Smooth muscle cell (in vitro differentiated cells): ENCODE results near the gene SEPHS2. TPM values are rescaled to one million over a fixed set of nuclear protein-coding genes. Genes with fewer than 3 reads are reported as not detected.
"Not testable (repeated sequence)": the region's sequence is repeated elsewhere in the genome, so short reads cannot be mapped to it uniquely, and the experiment has no call there.

Source experiments
- DNase-seq: peaks from one replicate; lab custom pipeline; 2025; ENCODE audit not compliant: unreplicated experiment; lab: John Stamatoyannopoulos, UW
- H2AFZ ChIP-seq: fragments of 200-600 bp; sonication (generic); 2 replicates; pipeline ENCODE4 v1.6.0; 2016; ENCODE audit warnings: antibody characterized with exemption, low read depth, mild to moderate bottlenecking
- H3F3A ChIP-seq: fragments of 200-600 bp; sonication (generic); 2 replicates; pipeline ENCODE4 v1.6.0; 2017; ENCODE audit warnings: antibody characterized with exemption, low read depth
- H3K27ac ChIP-seq: fragments of 200-600 bp; sonication (generic); 2 replicates; pipeline ENCODE4 v1.5.1; 2016; ENCODE audit warnings: low read depth, mild to moderate bottlenecking
- H3K27me3 ChIP-seq: fragments of 200-600 bp; sonication (generic); 2 replicates; pipeline ENCODE4 v1.6.1; 2016; ENCODE audit warnings: low read depth, mild to moderate bottlenecking
- H3K36me3 ChIP-seq: fragments of 200-600 bp; sonication (generic); 2 replicates; pipeline ENCODE4 v1.5.1; 2016; ENCODE audit warnings: low read depth
- H3K4me1 ChIP-seq: fragments of 200-600 bp; sonication (generic); 2 replicates; pipeline ENCODE4 v1.5.1; 2016; ENCODE audit warnings: low read depth
- H3K4me2 ChIP-seq: fragments of 200-600 bp; sonication (generic); 2 replicates; pipeline ENCODE4 v1.6.0; 2016; ENCODE audit warnings: mild to moderate bottlenecking
- H3K4me3 ChIP-seq: fragments of 200-600 bp; sonication (generic); 2 replicates; pipeline ENCODE4 v1.5.1; 2016; ENCODE audit warnings: mild to moderate bottlenecking
- H3K79me2 ChIP-seq: fragments of 200-600 bp; sonication (generic); 2 replicates; pipeline ENCODE4 v1.6.0; 2016; ENCODE audit warnings: low read depth, mild to moderate bottlenecking
- H3K9ac ChIP-seq: fragments of 200-600 bp; sonication (generic); 2 replicates; pipeline ENCODE4 v1.6.0; 2016; ENCODE audit warnings: low read depth
- H3K9me3 ChIP-seq: fragments of 200-600 bp; sonication (generic); replicated peaks from 2 replicates; pipeline ENCODE4 v1.5.1; 2016; ENCODE audit warnings: low read depth
- H4K20me1 ChIP-seq: fragments of 200-600 bp; sonication (generic); 2 replicates; pipeline ENCODE4 v1.6.0; 2016; ENCODE audit warnings: low read depth
- CTCF ChIP-seq: fragments of 200-600 bp; sonication (generic); IDR thresholded peaks from 2 replicates; pipeline ENCODE4 v1.5.1; 2017; ENCODE audit warnings: borderline replicate concordance, mild to moderate bottlenecking, antibody characterized with exemption; ENCODE audit not compliant: insufficient read depth, poor library complexity, severe bottlenecking
- WGBS: methylation state at CpG from one replicate; pipeline ENCODE4 v1.1.7; 2016; ENCODE audit warnings: low lambda C conversion rate; 5-methylcytosine and 5-hydroxymethylcytosine counted together
- polyA plus RNA-seq: library from polyadenylated mRNA; unstranded; fragments of >200 nt; fragmentation: Nextera tagmentation; extraction: Ambion mirVana; gene quantifications from 2 replicates; pipeline ENCODE4 v1.2.1, GENCODE V29; 2016
- total RNA-seq: library from RNA; depleted of rRNA; stranded (reverse); fragments of >200 nt; gene quantifications from 2 replicates; pipeline ENCODE4 v1.2.3, GENCODE V29; 2014

The SEPHS2 gene
- total and polyA plus RNA-seq, 2 experiments from 2014 or later: 12.1 to 26.4 TPM

- H3K4me3 ChIP-seq: no peak overlapping the region
- H3K27me3 ChIP-seq: no peaks in the 10 kb centered on the region
- no peak for DNase-seq
- no peak overlapping the region for H3K27ac ChIP-seq
- H2AFZ ChIP-seq: no peak overlapping the region
- H3K79me2 ChIP-seq: no peaks in the 10 kb centered on the region
- H3F3A ChIP-seq: no peaks in the 10 kb centered on the region
- H3K9me3 ChIP-seq: no peaks in the 10 kb centered on the region
- no peaks in the 10 kb centered on the region for H3K4me1 ChIP-seq
- no peak for TF ChIP-seq CTCF
- H4K20me1 ChIP-seq: no peaks in the 10 kb centered on the region
- WGBS: 91% methylated on average over 7 of the region's 7 CpGs
- H3K4me2 ChIP-seq: no peak overlapping the region
- no peaks in the 10 kb centered on the region for H3K36me3 ChIP-seq
- no peak overlapping the region for H3K9ac ChIP-seq
Measured at GRCh38 chr16:30464078-30464477, 18.4 kb upstream of the SEPHS2 start.

- not testable (repeated sequence) for DNase-seq, H3K4me1 ChIP-seq, H3K4me2 ChIP-seq, H3K36me3 ChIP-seq, H3K27me3 ChIP-seq, H3K9ac ChIP-seq, H3F3A ChIP-seq, H3K79me2 ChIP-seq, H3K9me3 ChIP-seq, H3K27ac ChIP-seq, H3K4me3 ChIP-seq, H4K20me1 ChIP-seq, H2AFZ ChIP-seq
- 89% methylated on average over 5 of the region's 5 CpGs for WGBS
Measured at GRCh38 chr16:30461426-30461825, 15.8 kb upstream of the SEPHS2 start.

GRCh38 chr16:30459456-30459855 lies 13.8 kb upstream of the SEPHS2 start:
- Histone ChIP-seq H3K27ac (no peak overlapping the region), H4K20me1 (no peaks in the 10 kb centered on the region), H2AFZ (no peak overlapping the region), H3K4me2 (no peak overlapping the region), H3K9me3 (no peaks in the 10 kb centered on the region), H3K79me2 (no peaks in the 10 kb centered on the region), H3K9ac (no peak overlapping the region), H3K36me3 (no peaks in the 10 kb centered on the region), H3F3A (no peaks in the 10 kb centered on the region), H3K27me3 (no peaks in the 10 kb centered on the region), H3K4me1 (no peaks in the 10 kb centered on the region), H3K4me3 (no peak overlapping the region)
- no peak for TF ChIP-seq CTCF
- no peak for DNase-seq
- 88% methylated on average over 11 of the region's 11 CpGs for WGBS

GRCh38 chr16:30458561-30459394 lies 13.1 kb upstream of the SEPHS2 start:
- Histone ChIP-seq H2AFZ (no peak overlapping the region), H3K4me2 (no peak overlapping the region), H3K36me3 (no peaks in the 10 kb centered on the region), H3K79me2 (no peaks in the 10 kb centered on the region), H3K9ac (no peak overlapping the region), H3K4me3 (no peak overlapping the region), H3K27me3 (no peaks in the 10 kb centered on the region), H3F3A (no peaks in the 10 kb centered on the region), H3K4me1 (no peaks in the 10 kb centered on the region), H4K20me1 (no peaks in the 10 kb centered on the region), H3K9me3 (no peaks in the 10 kb centered on the region), H3K27ac (no peak overlapping the region)
- TF ChIP-seq CTCF: no peak
- WGBS: 90% methylated on average over 22 of the region's 22 CpGs
- no peak for DNase-seq
